Epithelial cell of esophagus (primary cell): ENCODE measurements around the gene KRT86.

ENCODE experiments used
- DNase-seq: peaks from one replicate; pipeline ENCODE4 v3.0.0; 2010; ENCODE audit warnings: low read depth
- H3K4me3 ChIP-seq: 2 replicates; pipeline ENCODE4 v1.5.1; 2011; ENCODE audit warnings: mild to moderate bottlenecking, low read length, control low read depth
- TF ChIP-seq, protein P1 (sequence below): IDR thresholded peaks from 2 replicates; pipeline ENCODE4 v1.5.1; 2011; ENCODE audit warnings: low read depth, mild to moderate bottlenecking, low read length, control low read depth, inconsistent platforms; ENCODE audit not compliant: insufficient read depth; ENCODE audit errors: missing control alignments

KRT86 gene

DNA sequence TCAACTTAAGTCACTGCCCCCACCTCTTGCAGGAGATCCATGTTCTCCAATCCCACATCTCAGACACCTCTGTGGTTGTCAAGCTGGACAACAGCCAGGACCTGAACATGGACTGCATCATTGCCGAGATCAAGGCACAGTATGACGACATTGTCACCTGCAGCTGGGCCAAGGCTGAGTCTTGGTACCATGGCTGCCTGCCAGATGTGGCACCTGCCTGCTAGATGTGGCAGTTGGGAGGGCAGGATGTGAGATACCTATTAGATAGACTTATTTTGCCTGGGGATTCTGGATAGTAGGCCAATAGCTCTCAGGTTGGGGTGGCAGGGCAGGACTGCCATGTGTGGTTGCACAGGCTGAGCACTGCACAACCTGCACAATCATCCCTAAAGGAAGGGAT is 7.9 kb upstream of the KRT86 start:
- no peak overlapping the region for H3K4me3 ChIP-seq
- TF ChIP-seq, protein P1, sequence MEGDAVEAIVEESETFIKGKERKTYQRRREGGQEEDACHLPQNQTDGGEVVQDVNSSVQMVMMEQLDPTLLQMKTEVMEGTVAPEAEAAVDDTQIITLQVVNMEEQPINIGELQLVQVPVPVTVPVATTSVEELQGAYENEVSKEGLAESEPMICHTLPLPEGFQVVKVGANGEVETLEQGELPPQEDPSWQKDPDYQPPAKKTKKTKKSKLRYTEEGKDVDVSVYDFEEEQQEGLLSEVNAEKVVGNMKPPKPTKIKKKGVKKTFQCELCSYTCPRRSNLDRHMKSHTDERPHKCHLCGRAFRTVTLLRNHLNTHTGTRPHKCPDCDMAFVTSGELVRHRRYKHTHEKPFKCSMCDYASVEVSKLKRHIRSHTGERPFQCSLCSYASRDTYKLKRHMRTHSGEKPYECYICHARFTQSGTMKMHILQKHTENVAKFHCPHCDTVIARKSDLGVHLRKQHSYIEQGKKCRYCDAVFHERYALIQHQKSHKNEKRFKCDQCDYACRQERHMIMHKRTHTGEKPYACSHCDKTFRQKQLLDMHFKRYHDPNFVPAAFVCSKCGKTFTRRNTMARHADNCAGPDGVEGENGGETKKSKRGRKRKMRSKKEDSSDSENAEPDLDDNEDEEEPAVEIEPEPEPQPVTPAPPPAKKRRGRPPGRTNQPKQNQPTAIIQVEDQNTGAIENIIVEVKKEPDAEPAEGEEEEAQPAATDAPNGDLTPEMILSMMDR: no peak
- DNase-seq: no peak

- H3K4me3 ChIP-seq: no peak overlapping the region
- DNase-seq: no peak
- TF ChIP-seq, protein P1: no peak
Observed at GRCh38 chr12:52267266-52267665, 7.2 kb upstream of the KRT86 start.

- H3K4me3 ChIP-seq: no peak overlapping the region
- DNase-seq: no peak
- TF ChIP-seq, protein P1: no peak
Observed at GRCh38 chr12:52267699-52268098, 6.7 kb upstream of the KRT86 start.

GRCh38 chr12:52268212-52268611 is 6.2 kb upstream of the KRT86 start:
- DNase-seq: peak; percentile 42
- TF ChIP-seq, protein P1: no peak
- no peak overlapping the region for H3K4me3 ChIP-seq

- TF ChIP-seq, protein P1: no peak
- H3K4me3 ChIP-seq: no peak overlapping the region
- no peak for DNase-seq
Observed at GRCh38 chr12:52270541-52271070, 3.8 kb upstream of the KRT86 start.

GRCh38 chr12:52271158-52271557 is 3.3 kb upstream of the KRT86 start:
- TF ChIP-seq, protein P1: no peak
- H3K4me3 ChIP-seq: no peak overlapping the region
- peak; percentile 78 for DNase-seq

DNA sequence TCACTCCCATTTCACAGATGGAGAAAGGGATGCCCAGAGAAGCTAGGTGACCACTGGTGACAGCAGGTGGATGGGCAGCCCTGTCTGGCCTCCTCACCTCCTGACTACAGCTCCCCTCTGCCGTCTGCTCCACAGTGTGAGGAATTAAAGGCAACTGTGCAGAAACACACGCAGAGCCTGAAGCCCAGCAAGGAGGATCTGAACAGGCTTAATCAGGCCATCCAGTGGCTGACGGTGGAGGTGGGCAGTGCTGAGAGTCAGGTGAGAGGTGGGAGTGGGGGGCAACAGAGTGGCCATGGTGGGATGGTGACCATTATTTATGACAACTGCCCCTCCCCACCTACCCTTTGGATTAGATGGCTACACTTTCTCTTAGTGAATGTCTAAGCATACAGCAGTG is 1.2 kb downstream of the KRT86 start:
- H3K4me3 ChIP-seq: no peak overlapping the region
- no peak for DNase-seq
- TF ChIP-seq, protein P1: no peak
